NCI-H187 (cell line): ENCODE results near the gene RFTN1.

Experiments
- DNase-seq, 2 experiments: peaks; one replicate each; lab custom pipeline; 2025; lab: John Stamatoyannopoulos, UW

Gene RFTN1

DNA sequence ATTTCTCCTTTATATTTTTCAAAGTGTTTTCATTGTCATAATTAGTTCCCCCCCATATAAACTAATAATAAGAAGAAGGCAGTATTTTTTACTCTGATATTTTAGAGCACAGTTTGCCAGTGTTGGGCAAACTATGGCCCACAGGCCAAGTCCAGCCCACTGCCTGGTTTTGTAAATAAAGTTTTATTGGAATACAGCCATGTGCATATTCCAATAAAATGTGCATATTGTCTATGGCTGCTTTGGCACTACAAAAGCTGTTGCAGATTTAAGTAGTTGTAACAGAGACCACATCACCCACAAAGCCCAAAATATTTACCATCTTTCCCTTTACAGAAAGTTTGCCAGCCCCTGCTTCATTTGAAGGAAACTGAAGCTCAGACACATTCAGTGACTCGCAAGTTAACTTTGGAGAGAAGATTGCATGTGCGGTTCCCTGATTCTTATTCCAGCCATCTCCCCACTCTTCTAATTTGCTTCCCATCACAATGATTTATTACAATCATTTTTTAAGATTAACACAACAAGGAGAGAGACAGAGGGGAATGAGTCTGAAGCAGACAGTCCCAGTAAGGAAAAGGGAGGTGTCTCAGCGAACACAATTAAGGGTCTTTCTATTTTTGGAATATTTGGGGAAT lies 48.9 kb downstream of the RFTN1 start:
- DNase-seq, result no peak

DNA sequence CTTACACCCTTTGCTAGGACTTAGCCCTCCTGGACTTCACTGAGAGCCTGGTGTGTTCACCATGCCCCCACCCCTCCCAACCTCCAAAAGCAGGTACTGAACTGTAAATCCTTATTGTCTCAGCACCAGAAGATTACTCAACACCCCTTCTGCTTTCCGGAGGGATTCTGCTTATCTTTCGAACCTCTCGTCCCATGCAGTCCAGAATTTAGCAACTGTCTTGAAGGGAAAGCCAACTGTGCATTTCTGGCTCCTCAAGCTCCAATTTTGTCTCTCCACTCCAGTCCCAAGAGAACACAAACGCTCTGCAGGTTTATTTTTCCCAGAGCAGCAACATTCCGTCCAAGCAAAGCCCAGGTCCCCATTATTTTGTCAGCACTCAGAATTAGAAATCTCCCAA lies 49.6 kb downstream of the RFTN1 start:
- no peak for DNase-seq

- no peak for DNase-seq
Observed at GRCh38 chr3:16463119-16463518, 50.4 kb downstream of the RFTN1 start.

- no peak for DNase-seq
Observed at GRCh38 chr3:16462679-16463078, 50.8 kb downstream of the RFTN1 start.

- no peak for DNase-seq
Observed at GRCh38 chr3:16461463-16462245, 51.8 kb downstream of the RFTN1 start.

DNA sequence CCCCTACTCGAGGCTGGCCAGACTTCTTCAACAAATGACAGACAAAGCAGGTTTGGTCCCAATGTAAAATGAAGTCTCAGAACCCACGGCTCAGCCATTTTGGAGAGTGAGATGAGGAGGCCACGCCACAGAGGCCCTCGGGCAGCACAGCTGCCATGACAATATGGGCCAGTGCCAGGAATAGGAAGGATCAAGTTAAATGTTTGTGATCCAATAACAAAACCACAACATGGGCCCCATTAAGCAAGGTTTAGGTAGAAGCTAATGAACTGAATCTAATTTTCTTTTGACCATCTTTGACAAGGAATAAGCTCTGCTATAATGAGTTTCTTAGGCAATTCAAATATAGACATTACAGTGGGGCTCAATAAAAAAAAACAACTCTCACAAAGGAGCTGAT lies 52.6 kb downstream of the RFTN1 start:
- no peak for DNase-seq

- no peak for DNase-seq
Observed at GRCh38 chr3:16460273-16460672, 53.2 kb downstream of the RFTN1 start.

- no peak for DNase-seq
Observed at GRCh38 chr3:16456784-16457415, 56.6 kb downstream of the RFTN1 start.

- no peak for DNase-seq
Observed at GRCh38 chr3:16455966-16456365, 57.5 kb downstream of the RFTN1 start.

GRCh38 chr3:16455001-16455400 lies 58.5 kb downstream of the RFTN1 start:
- no peak for DNase-seq

- DNase-seq, result no peak
Observed at GRCh38 chr3:16452261-16452660, 61.2 kb downstream of the RFTN1 start.

GRCh38 chr3:16449369-16449768 lies 64.1 kb downstream of the RFTN1 start:
- DNase-seq, result no peak

DNA sequence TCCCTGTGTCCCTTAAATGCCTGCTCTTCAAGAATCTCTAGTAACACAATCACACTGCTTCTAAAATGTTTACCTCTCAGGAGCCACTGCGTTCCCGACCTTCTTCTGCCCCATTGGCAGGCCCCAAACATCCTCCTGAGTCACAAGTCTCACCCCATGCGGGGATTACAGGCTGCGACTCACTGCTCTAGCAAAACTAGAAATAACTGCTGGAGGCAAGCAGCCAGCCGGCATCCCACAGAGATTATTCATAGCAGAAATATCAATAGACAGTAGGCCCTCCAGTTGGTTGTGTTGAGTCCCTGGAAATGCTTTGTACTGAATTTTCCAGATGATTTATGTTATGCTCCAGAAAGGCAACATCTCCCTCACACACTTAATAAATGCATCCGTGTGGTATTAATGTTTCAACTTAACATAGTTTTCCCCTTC lies 64.8 kb downstream of the RFTN1 start:
- DNase-seq, result no peak

DNA sequence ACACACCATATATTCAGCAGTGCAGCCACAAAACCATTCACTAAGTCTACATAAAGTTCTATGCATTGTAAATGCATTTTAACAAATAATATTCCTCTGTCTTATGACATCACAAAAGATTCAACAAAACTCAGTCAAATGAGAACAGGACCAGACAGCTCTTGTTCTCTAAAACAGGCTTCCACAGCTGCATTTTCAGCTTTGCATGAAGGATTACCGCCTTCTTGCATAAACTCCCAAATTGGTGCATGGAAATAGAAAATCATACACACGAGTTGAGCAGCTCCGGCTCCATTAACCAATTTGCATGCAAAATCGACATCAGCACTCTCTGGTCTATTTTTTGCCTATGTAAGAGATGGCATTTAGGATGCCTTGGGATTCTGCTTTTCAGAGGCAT lies 66.4 kb downstream of the RFTN1 start:
- no peak for DNase-seq

DNA sequence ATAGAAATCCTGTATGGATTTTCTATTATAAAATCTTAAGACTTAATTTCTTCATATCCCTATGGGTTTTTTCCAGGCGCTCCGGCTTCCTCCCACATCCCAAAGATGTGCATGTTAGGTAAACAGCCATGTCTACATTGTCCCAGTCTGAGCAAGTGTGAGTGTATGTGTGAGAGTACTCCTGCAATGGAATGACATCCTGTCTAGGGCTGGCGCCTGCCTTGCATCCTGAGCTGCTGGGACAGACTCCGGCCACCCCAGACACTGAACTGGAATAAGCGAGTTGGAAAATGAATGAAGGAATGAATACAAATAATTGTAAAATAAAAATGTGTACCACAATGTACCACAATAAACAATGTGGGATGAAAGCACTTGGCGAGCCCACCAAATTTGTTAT lies 69.2 kb downstream of the RFTN1 start:
- DNase-seq, result no peak

DNA sequence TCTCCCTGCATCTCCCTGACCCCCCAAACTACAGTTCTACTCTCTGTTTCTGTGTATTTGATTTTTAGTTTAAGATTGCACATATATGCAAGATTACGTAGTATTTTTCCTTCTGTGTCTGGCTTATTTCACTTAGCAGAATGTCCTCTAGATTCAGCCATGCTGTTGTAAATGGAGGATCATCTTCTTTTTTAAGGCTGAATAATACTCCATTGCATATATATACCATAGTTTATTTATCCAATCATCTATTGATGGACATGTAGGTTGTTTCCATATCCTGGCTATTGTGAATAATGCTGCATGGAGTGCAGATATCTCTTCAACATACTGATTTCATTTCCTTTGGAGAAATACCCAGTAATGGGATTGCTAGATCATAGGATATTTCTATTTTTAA lies 70.8 kb downstream of the RFTN1 start:
- DNase-seq, result no peak

- peak; percentile 21 to 25 for DNase-seq
Observed at GRCh38 chr3:16441371-16441875, 72.1 kb downstream of the RFTN1 start.

GRCh38 chr3:16439848-16440708 lies 73.4 kb downstream of the RFTN1 start:
- DNase-seq, result no peak

- no peak for DNase-seq
Observed at GRCh38 chr3:16439163-16439847, 74.2 kb downstream of the RFTN1 start.

GRCh38 chr3:16437640-16438039 lies 75.9 kb downstream of the RFTN1 start:
- no peak for DNase-seq

- DNase-seq, result no peak
Observed at GRCh38 chr3:16433701-16434151, 79.8 kb downstream of the RFTN1 start.
